Colon (tissue), 2 donors: ENCODE measurements around the gene PTHLH.

ENCODE experiments used
- FAIRE-seq: peaks from 2 replicates; lab custom pipeline; 2012; peaks lifted over from hg19 to GRCh38; lab: Jason Lieb, UNC
- donor health status: control.
- donor health status: control.

PTHLH gene

DNA sequence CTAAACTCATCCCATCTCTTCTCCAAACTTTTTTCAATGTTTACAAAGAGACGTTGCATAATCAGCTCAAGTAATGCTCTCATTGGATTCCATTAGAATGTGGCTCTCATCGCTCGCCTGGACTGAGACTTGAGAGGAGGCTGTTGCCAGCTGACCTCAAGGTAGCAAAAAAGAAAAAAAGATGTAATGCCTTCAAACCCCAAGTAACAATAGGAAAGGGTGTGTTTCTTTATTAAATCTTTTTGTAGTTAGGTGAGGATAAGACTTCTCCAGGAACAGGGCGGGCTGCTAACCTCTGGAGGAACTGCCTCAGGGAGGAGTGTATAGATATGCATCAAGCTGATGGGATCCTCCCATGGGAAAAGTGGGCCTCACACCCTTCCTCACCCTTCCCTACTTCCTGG lies 956 bp upstream of the PTHLH start:
- FAIRE-seq, result no peak

DNA sequence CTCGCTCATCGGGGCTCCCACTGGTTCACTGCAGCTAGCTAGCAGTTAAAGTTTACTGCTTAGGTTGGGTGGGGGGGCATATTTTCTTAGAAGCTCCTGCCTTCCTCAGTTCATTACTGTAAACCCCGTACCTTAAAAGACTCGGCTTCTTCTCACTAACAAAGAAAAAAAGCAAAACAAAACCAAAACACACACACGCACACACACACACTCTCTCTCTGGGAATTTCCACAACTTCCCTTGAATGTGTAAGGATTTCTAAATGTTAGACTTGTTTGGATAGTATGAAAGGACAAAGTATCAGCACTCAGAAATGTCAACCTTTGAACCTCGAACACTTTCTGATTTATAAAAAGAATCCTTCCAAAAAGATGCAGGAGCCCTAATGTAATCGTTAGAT lies 927 bp downstream of the PTHLH start:
- no peak for FAIRE-seq

DNA sequence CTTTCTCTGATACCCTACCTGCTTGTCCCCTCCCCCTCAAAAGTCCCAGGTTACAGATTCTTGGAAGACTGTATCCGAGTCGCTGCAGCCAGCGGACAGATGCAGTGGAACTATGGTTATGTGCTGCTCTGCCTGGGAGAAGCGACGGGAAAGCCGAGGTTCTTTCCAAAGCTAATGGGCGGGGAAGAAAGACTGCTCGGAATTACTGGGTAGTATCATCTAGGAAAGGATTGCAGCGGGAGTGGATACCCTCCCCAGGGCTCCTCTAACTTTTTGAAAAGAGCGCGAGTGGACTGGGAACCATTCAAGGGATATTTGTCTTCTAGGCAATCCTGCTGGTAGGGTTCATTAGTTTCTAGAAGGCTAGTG lies 1.4 kb downstream of the PTHLH start:
- FAIRE-seq, result no peak

DNA sequence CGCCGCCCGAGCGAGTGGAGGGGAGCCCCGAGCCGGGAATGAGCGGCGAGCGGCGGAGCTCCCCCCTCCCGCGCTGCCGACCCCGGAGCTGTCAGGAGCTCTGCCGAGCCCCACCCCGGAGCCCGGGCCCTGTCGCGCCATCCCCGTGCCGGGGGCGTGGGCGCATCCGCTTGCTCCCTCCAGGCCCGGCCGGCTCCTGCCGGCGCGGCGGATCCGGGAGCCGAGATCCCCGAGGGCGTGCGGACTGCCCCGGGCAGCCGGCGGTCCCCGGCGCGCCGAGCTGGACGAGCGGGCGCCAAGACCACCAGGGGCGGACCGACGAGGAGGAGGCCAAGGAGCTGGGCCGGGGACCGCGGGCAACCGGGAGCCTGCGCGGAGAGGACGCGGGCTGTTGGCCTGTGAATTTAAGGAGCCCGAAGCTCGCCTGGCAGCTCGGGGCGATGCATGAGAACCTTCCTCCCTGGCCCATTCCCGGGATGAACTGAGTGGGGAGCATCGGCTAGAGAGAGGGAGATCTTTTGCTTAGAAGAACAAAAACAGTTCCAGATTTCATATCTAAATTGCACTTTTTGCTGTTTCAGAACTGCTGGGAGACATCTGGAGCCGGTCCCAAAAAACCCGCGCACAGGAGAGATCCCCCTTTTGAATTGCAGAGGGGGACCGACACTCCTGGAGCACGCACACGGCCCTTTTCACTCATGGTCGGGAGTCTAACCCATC lies 2.0 kb downstream of the PTHLH start:
- FAIRE-seq, result no peak

DNA sequence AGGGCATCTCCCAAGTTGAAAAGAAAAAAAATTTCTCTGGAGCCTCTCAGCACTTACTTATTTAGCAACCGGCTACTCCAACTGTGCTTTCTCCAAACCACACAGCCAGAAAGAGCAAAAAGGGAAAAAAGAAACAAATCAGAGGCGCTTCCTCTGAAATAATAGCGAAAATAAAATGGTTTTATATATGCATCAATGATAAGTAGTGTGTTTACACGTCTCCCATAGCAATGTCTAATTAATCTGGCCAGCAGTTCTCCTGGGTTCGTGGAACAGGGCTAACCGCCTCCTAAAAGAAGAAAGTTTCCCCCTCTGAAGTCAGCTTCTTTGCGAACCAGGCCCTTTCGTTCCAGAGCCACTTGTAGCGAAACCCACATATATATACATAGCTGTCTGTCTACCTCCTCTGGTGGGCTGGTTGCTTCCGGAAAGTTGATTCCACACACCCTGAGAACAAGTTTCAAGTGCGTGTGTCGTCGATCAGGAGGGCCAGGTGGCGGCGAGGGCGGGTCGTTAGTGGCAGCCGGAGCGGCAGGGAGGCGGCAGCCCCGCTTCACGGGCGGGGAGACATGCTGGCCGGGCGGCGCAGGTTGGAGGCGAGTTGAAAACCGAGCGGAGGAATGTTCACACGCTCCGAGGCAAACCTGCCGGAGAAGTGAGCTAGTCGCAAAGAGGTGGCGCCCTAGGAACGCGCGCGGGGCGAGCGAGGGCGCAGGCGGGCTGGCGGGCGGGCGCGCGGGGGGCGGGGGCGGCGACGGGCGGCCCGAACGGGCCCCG lies 2.7 kb downstream of the PTHLH start:
- FAIRE-seq, result no peak

DNA sequence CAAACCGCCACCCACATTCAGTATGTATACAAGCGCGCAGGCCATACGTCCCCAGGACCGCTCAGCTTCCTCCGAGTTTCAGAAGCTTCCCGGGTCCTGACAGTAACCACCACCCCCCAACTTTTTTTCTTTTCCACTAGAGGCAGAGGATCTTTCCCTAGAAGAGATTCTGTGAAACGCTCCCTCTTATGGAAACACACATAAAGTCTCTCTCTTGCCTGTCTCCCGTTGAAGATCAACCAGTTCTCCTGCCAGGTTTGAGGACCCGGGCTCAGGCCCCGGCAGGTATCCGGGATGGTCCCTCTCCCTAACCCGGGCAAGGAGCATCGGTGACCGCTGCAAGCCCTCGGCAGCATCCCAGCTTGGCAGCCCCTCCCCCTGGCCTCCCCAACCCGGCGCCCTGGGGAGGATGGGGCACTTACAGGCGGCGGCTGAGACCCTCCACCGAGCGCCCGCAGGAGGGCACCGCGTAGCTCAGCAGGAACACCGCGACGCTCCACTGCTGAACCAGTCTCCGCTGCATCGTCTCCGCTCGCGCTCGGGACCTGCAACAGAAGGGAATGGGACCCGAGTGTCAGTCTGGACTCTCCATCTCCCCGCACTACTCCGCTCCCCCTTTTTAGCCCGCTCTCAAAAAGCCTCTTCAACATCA lies 3.4 kb downstream of the PTHLH start:
- no peak for FAIRE-seq

DNA sequence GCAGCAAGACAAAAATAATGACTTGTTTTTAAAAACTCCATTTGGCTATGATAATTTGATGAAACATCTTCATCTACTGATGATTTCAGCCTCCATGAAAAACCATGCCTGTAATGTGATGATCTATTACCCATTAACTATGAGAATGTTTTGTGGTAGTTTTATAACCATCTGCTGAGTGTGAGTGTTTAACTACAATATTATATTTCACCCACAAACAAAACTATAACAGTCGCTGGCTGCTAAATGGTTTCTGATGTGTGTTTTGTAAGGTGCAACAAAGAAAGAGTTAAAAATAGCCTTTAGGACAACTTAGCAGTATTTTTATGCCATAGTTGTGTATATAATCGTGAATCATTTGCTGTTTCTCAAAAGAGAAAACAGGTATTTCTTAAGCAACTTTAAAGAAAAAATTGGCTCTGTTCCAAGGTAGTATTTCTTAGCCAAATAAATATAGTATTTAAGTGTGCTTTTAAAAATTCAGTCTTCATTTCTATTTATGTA lies 4.9 kb downstream of the PTHLH start:
- FAIRE-seq, result no peak

DNA sequence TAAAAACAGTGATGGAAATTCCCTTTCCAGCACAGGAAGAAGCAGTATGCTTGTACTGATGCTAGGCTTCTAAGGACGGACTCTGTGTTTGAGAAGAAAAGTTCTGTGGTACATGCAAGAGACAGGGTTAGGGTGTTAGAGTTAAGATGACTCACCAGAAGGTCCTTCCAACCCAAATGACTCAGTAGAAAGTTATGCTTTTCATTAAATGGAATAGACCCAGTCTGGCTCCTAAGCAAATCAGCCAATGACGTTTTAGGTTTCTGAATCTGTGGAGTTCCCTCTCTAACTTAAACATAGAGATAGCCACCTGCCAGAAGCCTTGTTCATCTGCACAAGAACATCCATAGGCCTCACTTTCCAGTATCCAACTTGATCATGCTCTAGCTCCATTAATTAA lies 5.7 kb downstream of the PTHLH start:
- no peak for FAIRE-seq

DNA sequence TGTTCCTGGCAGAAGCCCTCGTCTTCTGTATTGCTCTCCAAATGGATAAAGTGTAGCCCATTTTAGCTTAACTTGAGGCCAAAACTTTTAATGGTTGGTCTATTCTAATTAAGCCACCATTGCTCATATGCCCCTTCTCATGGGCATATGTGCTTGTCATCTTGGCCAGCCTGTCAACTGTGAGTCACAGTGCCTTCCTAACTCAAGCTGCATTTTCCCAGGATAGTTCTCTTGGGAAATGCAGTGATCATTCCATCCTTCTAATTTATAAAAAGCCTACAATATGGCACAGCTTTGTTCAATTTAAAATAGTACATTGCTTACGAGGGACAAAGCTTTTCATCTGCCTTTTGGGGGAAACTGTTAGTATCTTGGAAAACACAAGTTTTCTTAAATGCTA lies 6.6 kb downstream of the PTHLH start:
- no peak for FAIRE-seq

DNA sequence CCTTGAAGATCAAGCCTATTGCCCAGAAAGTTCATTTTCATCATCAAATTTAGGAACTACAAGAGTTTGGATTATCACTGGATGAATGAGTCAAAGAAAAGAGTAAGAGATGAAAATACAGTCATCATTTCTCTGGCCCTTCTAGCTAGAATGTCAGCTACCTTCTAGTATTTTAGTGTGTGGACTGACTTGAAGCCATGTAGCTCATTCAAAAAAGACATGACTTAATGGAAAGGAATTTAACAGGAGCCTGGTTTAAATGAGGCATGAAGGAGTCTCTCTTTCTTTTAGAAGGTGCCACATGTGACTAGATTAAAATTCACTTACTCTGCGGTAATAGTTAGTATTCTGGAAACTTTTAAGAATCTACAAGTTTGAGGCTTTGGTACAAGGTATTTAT lies 7.1 kb downstream of the PTHLH start:
- FAIRE-seq, result no peak

DNA sequence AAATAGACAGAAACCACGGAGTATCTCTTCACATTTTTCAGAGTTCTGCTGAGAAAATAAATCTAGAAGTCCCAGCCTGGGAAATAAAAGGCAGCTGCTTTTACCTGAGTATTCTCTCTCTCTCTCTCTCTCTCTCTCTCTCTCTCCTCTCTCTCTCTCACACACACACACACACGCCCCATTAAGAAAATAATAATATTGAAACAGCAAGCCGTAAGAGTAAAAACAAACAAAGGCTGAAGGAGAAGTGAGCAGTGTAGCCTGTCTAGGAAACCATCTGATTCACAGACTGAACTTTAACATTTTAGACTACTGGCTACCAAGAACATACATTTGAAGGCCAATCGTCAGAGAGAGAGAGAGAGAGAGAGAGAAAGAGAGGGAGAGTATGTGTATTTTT lies 8.4 kb downstream of the PTHLH start:
- FAIRE-seq, result no peak

DNA sequence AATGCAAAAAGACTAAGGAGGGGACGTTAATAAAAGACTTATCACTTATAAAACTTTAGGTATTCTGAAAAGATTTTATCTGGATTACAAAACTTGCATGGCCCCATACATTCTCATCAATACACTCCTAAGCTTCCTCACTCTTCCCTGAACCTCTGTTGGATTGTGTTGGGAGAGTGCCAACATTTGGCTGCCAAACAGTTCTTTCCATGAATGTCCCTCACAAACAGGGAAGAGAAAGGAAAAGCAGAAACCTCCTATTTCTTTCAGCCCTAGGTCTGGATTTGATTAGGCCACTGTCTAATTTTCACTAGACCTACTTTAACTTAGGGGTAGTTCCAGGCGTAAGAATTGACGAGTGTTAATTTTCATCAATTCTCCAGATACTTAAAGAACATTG lies 11.7 kb downstream of the PTHLH start:
- no peak for FAIRE-seq

DNA sequence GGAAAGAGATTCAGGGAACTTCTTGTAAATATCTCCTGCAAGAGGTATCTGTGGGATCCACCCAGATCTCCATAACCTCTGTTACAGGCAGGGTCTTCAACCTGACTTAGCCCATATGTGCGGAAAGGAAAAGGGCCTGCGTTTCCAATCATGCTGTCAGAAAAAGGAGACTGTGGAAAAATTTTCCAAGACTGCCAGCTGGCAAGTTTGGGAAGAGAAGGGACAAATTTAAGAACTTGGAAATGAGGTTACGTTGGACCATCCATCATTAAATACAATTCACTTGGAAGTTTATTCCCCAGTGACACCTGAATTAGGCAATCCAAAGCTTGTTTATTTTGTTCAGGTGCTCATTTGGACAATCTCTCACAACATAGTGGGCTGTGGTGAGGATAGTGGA lies 13.9 kb downstream of the PTHLH start:
- FAIRE-seq, result no peak

DNA sequence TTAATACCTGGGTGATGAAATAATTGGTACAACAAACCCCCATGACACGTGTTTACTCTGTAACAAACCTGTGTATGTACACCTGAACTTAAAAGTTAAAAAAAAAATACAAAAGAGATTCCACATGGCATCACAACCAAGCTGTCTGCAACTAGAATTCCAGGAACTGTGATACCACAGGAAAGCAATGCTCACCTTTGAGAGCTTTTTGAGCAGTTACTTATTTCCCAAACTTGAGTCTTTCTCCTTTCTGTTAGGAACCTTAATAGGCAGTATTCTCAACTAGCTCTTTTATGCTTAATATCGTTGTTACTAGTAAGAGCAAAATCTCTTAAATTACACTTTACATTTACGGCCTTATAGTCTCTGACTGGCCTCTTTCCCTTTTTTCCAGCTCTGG lies 15.2 kb downstream of the PTHLH start:
- no peak for FAIRE-seq

DNA sequence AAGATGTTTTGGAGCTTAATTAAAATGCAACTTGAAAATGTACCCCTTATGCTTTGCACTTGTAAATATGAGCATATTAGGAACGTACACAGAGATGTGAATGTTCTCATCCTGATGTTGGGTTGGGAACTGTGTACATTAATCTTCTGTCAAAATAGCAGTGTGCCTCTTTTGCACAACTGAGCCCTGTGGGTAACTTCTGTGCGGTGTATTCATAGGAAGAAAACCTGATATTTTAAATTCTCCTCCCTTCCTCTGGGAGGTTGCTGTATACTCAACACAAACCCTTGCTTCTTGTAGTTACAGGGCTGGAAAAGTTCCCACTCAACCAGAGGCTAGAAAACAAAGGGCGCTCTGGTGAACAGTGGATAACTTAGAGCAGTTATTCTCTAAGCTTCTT lies 18.7 kb downstream of the PTHLH start:
- FAIRE-seq, result no peak

DNA sequence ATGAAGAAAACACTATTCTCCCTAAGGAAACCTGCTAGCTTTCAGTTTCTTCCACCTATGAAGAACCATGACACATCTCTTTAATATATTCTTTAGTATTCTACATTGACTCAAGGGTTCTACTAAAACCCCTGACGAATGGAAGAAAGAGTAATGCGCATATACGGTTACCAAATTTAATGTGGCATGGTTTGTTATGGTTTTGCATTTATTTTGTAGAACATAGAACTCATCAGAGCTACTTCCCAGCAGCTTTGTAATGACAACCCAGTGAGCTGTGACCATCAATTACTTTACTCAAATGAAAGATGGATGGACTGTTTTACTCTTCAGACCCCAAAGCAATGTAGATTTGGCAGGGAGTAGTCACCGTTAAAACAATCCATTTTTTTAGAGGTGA lies 19.2 kb downstream of the PTHLH start:
- no peak for FAIRE-seq

DNA sequence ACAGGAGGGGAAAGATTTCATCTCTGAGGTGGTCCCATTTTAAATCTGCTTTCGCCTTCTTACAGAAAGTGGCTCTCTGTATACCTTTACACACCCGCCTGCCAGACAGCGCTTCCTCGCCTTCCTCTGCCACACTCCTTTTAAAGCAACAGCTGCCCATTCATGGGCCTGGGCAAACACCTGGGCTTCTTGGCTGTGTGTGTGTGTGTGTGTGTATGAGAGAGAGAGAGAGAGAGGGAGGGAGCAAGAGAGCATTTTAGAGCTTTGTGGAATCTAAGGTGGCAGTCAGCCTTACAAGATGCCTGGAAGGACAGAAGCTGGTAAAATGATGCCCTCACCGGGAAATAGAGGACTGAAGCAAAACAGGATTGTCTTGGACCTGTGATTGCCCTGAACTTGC lies 20.0 kb downstream of the PTHLH start:
- FAIRE-seq, result no peak

DNA sequence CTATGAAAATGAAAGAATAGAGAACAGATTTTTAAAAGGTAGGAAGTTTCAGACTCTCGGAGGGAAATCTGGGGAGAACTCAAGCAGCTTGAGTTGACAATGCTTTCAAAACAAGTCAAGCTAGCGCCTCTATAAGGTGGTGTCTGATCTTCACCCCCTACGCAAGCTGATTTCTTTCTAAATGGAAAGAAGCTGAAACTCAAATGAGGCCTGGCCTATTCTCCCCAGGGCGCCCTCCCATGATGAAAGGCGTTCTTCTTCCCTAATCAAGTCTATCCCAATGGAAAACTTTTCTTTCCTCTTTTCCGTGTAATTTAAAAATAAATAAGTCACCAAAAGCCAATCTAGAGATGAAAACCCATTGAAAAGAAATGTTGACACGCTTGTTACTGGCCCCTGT lies 20.6 kb downstream of the PTHLH start:
- FAIRE-seq, result no peak

DNA sequence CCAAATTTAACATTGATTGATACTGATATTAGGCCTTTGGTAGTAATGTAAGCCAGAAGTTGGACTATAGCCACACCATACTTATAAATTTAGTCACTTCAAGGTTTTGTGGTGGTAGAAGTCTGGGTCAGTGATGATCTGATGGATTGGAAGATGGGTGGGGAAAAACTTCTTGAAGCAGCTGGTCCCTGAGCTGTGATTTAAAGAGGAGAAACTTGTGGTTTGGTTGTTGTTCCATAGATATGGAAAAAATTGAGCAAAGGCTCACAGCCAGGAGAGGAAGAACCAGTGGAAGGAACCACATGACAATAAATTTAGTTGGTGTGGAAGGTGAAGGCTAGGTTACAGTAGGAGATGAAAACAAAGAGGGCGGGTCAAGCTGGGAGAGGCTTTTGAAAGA lies 26.1 kb downstream of the PTHLH start:
- FAIRE-seq, result no peak

DNA sequence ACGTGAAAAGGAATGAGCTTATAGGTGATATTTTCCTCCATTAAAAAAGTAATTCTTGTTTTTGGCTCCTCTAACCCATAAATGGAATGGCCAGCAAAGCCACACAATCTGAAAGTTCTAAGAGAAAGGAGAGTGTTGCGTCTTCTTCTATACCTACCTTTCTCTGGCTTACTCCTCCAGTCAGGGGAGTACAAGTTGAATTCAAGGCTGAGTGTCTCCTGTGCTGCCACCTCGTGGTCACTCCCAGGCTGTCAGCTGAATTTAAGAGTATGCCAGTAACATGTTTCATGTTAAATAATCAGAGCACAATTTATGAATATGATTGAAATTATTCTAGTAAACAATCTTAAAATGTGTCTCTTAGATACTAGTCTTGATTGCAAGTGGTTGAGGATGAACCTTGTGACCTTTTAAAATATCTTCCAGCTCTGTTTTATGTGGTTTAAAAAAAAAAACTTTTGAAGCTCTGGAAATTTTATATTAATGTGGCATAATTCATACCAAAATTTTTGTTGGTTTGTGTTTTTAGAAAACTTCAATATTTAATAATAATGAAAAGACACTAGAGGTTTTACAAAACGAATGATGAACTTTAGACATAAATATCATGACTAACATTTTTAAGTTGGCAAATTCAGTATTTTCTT lies 31.7 kb downstream of the PTHLH start:
- FAIRE-seq, result no peak

DNA sequence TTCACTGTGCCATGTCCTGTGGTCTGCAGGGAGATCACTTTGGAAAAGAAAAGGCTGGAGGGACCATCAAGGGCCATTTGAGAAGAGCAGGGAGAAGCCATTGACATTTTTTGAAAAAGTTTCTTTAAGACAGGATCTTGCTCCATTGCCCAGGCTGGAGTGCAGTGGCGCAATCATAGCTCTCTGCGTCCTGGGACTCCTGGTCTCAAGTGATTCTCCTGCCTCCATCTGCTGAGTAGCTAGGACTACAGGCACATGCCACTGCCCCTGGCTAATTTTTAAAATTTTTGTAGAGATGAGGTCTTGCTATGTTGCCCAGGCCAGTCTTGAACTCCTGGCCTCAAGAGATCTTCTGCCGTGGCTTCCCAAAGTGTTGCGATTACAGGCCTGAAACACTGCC lies 32.3 kb downstream of the PTHLH start:
- no peak for FAIRE-seq

DNA sequence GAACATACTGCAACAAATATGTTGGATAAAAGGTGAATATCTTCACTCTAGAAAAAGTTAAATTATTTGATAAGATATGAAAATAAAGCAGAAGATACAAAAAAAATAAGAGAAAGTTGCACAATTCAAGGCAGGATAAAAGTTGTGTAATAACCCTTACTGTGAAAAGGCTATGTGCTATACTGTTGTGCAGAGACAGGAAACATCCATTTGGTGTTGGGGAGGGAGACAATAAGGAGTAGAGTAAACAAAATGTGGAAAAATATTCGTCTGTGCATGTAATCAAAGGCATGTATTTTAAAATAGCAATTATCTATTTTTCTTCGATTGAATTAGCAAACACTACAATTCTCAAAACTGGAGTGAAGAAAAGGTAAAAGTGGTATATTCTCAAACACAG lies 34.8 kb downstream of the PTHLH start:
- no peak for FAIRE-seq

DNA sequence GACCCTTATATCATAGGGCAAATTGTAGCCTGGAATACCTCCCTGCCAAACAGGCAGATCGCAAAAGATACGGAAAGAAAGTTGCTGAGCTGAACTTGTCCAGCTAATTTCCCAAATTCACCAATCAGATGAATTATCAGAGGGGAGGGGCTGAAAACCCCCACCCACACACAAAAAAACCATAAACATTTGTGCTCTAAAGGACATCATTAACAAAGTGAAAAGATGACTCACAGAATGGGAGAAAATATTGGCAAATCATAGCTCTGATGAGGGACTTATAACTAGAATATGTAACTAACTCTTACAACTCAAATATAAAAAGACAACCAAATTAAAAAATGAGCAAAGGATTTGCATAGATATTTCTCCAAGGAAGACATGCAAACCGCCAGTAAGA lies 36.3 kb downstream of the PTHLH start:
- no peak for FAIRE-seq
